ENCODE measurements around the gene ABTB1. TPM values are rescaled to one million over a fixed set of nuclear protein-coding genes. Genes with fewer than 3 reads are reported as not detected.
"Not testable (repeated sequence)": the region's sequence is repeated elsewhere in the genome, so short reads cannot be mapped to it uniquely, and the experiment has no call there.

ABTB1 gene
- total RNA-seq, 1 donor from 2014 or later, result 14.9 TPM

DNA sequence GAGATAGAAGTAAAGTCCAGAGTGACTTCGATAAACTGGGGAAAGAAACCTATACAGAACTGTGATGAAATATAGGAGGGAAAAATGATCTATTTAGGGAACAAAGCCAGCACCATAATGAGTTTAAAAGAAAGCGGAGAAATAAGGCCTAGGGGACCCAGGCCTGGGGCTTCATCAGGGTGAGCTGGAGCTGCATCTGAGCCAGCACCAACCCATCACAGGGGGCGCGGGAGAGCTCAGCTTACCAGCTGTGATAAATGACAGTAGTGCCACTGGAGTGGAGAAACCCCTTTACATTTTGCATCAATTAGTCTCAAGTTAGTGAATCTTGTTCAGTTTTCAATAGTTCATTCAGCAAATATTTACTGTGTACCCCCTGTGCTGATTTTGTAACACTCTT is 22.5 kb upstream of the ABTB1 start:
- no peak overlapping the region for H3K4me3 ChIP-seq (ENCODE audit: low read depth, low read length)
- no peak for DNase-seq (ENCODE audit: low read depth)
- no peak for TF ChIP-seq CTCF (conservative IDR thresholded peaks at IDR 0.05; ENCODE audit: low read depth, low read length)

DNA sequence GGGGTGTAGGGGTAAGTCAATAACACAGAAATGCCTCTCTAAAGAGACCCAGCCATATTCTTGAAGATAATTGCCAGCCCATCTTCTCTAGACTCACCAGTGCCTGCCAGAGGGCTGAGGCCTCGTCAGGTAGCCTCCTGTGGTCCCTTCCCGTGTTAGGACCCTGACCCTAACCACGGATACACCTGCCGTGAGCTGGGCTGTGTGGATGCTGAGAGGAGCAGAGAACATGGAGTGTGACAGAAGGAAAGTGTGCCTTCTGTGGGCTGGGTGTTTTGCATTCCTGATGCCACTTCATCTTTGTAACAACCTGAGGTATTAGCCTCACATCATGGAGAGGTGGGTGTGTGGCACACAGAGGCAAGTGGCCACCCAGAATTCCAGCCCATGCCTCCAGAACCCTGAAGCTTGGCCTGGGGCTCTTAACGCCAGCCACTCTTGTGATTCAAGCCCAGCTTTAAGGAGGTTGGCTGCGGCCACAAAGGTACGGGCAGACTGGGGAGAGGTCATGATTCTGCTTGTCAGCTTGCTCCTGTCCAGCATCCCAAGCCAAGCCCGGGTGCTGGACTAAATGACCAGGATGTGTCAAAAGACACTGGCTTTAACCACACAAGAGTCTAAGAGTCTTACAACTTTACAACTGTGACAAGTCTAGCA is 21.1 kb upstream of the ABTB1 start:
- TF ChIP-seq CTCF (conservative IDR thresholded peaks at IDR 0.05; ENCODE audit: low read depth, low read length), result no peak
- no peak overlapping the region for H3K4me3 ChIP-seq (ENCODE audit: low read depth, low read length)
- no peak for DNase-seq (ENCODE audit: low read depth)

DNA sequence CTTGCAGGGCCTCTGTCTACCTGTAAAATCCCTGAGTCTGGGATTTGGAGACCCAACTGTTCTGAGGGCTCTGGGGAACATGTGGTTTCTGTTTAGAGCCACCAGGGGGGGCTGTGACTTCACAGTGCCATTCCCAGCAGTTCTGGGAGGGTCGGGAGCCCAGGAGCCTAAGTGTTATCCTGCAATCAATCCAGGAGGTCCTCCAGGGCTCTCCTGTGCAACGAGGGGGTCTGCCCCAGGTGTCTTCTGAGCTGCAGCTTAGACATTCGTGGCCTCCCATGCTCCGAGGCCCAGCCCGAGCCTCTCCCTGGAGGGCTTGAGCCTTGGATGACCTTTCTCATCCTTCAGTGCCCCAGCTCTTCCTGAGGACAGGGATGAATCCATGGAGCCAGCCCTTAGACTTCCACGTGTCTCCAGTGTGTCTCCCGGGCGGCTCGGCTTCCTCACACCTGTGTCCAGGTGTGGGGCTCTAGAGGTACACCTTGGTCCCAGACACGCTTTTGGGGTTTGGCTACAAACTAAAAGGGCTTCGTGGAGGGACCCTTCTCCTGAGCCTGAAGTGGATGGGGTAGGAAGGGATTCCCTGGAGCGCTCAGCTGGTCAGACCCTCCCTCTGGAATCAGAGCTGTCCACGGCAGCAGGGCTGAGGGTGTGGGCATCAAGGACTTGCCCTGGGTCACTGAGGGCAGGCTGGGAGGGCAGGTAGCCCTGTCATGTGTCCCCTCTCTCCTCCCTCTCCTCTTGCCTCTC is 20.3 kb upstream of the ABTB1 start:
- no peak for DNase-seq (ENCODE audit: low read depth)
- no peak overlapping the region for H3K4me3 ChIP-seq (ENCODE audit: low read depth, low read length)
- TF ChIP-seq CTCF (conservative IDR thresholded peaks at IDR 0.05; ENCODE audit: low read depth, low read length), result peak; percentile 91

GRCh38 chr3:127654374-127654773 is 18.4 kb upstream of the ABTB1 start:
- TF ChIP-seq CTCF (conservative IDR thresholded peaks at IDR 0.05; ENCODE audit: low read depth, low read length), result no peak
- no peak overlapping the region for H3K4me3 ChIP-seq (ENCODE audit: low read depth, low read length)
- no peak for DNase-seq (ENCODE audit: low read depth)

DNA sequence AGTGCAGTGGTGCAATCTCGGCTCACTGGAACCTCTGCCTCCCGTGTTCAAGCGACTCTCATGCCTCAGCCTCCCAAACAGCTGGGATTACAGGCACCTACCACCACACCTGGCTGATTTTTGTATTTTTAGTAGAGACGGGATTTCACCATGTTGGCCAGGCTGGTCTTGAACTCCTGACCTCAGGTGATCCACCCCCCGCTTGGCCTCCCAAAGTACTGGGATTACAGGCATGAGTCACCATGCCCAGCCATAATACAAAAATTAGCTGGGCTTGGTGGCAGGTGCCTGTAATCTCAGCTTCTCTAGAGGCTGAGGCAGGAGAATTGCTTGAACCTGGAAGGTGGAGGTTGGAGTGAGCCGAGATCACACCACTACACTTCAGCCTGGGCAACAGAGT is 17.8 kb upstream of the ABTB1 start:
- DNase-seq (ENCODE audit: low read depth), result not testable (repeated sequence)

DNA sequence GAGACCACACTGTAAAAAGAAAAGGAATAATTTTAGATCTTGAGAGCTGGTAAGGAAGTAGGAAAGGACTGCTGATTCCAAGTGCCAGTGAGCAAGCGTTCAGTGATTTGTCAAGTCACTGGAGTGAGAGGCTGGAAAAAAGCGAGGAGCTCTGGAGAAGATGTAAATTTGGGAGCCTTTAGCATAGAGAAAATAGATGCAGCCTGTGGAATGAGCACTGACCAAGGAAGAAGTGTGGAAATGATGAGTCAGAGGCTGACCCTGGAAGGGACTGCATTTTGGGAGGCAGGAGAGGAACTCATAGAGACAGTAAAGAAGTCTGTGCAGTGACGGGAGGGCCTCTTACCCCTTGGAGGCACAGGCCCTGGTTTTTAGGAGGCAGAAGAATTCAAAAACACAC is 17.1 kb upstream of the ABTB1 start:
- no peak overlapping the region for H3K4me3 ChIP-seq (ENCODE audit: low read depth, low read length)
- no peak for TF ChIP-seq CTCF (conservative IDR thresholded peaks at IDR 0.05; ENCODE audit: low read depth, low read length)
- no peak for DNase-seq (ENCODE audit: low read depth)

More for the DNA sequence above, 17.8 kb upstream of the ABTB1 start:
- not testable (repeated sequence) for H3K4me3 ChIP-seq (ENCODE audit: low read depth, low read length)

- TF ChIP-seq CTCF (conservative IDR thresholded peaks at IDR 0.05; ENCODE audit: low read depth, low read length), result no peak
- no peak overlapping the region for H3K4me3 ChIP-seq (ENCODE audit: low read depth, low read length)
- no peak for DNase-seq (ENCODE audit: low read depth)
Measured at GRCh38 chr3:127656906-127657305, 15.8 kb upstream of the ABTB1 start.

Measured in epithelial cell of proximal tubule (primary cell).